Eye (tissue), 1 donor: ENCODE data around the gene EPB41L4B.

Experiments used
- DNase-seq: peaks from one replicate; pipeline ENCODE4 v3.0.0-alpha.2; 2015

The EPB41L4B gene

GRCh38 chr9:109319626-109320241, 1.1 kb downstream of the EPB41L4B start:
- peak; percentile 56 for DNase-seq

GRCh38 chr9:109319017-109319625, 1.7 kb downstream of the EPB41L4B start:
- DNase-seq, result peak; percentile 54

- peak; percentile 43 for DNase-seq
Observed at GRCh38 chr9:109317979-109318741, 2.7 kb downstream of the EPB41L4B start.

GRCh38 chr9:109317311-109317978, 3.4 kb downstream of the EPB41L4B start:
- no peak for DNase-seq

GRCh38 chr9:109316207-109316640, 4.6 kb downstream of the EPB41L4B start:
- no peak for DNase-seq

- no peak for DNase-seq
Observed at GRCh38 chr9:109315480-109316206, 5.2 kb downstream of the EPB41L4B start.

GRCh38 chr9:109314011-109314531, 6.8 kb downstream of the EPB41L4B start:
- no peak for DNase-seq

GRCh38 chr9:109313351-109313750, 7.5 kb downstream of the EPB41L4B start:
- no peak for DNase-seq

GRCh38 chr9:109312783-109313182, 8.1 kb downstream of the EPB41L4B start:
- no peak for DNase-seq

- peak; percentile 42 for DNase-seq
Observed at GRCh38 chr9:109311731-109312130, 9.1 kb downstream of the EPB41L4B start.

- no peak for DNase-seq
Observed at GRCh38 chr9:109311286-109311685, 9.6 kb downstream of the EPB41L4B start.

GRCh38 chr9:109310486-109310901, 10.4 kb downstream of the EPB41L4B start:
- DNase-seq, result no peak

GRCh38 chr9:109309282-109309681, 11.6 kb downstream of the EPB41L4B start:
- no peak for DNase-seq

- DNase-seq, result no peak
Observed at GRCh38 chr9:109307380-109308240, 13.2 kb downstream of the EPB41L4B start.

GRCh38 chr9:109305801-109306200, 15.1 kb downstream of the EPB41L4B start:
- DNase-seq, result no peak

GRCh38 chr9:109304347-109304746, 16.5 kb downstream of the EPB41L4B start:
- DNase-seq, result no peak

- DNase-seq, result no peak
Observed at GRCh38 chr9:109303900-109304299, 17.0 kb downstream of the EPB41L4B start.

- no peak for DNase-seq
Observed at GRCh38 chr9:109302606-109303005, 18.3 kb downstream of the EPB41L4B start.

- DNase-seq, result no peak
Observed at GRCh38 chr9:109301012-109301411, 19.8 kb downstream of the EPB41L4B start.

- no peak for DNase-seq
Observed at GRCh38 chr9:109299891-109300290, 21.0 kb downstream of the EPB41L4B start.

- DNase-seq, result no peak
Observed at GRCh38 chr9:109297899-109298298, 23.0 kb downstream of the EPB41L4B start.
